Midbrain (tissue), 1 donor: ENCODE results near the gene MAP3K20.
"Not testable (repeated sequence)": the region's sequence is repeated elsewhere in the genome, so short reads cannot be mapped to it uniquely, and the experiment has no call there.

ENCODE experiments used
- DNase-seq: peaks from one replicate; lab custom pipeline; 2025; lab: John Stamatoyannopoulos, UW

Gene MAP3K20

DNA sequence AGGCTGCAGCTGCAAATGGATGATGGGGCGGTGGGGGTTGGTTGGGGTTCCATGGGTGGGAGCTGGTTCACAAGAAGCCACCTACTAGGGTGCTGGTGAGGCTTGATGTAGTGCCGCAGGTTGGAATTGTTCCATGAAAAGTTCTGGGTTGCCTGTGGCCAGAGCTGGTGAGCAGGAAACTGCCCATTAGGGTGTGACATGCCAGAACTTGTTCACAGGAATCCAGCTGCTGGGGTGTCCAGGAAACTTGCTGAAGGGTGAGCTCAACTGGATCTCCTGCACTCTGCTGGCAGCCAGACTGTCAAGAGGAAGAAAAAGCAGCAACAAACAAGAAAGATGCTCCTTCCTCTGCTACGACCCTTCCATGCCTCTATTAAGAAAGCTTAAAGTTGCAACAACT lies 48.8 kb downstream of the MAP3K20 start:
- no peak for DNase-seq

DNA sequence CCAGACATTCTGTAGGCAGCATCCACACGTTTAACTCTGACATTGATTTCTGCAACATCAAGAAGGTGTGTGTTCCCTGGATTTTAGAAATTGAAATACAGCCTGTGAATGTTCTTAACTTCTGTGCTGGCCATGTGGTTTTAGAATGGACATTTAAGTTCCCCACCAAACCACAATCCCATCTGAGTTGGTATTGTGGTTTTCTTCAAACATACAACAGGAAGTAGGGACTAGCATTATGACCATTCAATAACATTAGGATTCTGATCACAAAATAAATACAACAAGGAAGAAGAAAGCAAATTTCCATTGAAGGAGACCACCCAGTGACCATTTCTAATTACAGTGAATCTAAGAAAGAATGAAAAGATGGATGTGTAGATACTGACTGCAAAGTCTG lies 51.2 kb downstream of the MAP3K20 start:
- DNase-seq = no peak

DNA sequence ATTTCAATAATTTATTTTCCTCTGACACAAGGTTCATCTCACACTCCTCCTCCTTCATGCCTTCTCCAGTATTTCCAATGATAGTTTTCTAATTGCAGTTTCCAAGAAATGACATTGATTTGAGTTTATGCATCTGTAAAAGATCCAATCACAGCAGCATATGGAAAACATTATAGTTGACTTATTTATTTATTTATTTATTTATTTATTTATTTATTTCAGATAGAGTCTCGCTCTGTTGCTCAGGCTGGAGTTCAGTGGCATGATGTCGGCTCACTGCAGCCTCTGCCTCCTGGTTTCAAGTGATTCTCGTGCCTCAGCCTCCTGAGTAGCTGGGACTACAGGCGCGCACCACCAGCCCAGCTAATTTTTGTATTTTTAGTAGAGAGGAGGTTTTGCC lies 52.5 kb downstream of the MAP3K20 start:
- DNase-seq = not testable (repeated sequence)

DNA sequence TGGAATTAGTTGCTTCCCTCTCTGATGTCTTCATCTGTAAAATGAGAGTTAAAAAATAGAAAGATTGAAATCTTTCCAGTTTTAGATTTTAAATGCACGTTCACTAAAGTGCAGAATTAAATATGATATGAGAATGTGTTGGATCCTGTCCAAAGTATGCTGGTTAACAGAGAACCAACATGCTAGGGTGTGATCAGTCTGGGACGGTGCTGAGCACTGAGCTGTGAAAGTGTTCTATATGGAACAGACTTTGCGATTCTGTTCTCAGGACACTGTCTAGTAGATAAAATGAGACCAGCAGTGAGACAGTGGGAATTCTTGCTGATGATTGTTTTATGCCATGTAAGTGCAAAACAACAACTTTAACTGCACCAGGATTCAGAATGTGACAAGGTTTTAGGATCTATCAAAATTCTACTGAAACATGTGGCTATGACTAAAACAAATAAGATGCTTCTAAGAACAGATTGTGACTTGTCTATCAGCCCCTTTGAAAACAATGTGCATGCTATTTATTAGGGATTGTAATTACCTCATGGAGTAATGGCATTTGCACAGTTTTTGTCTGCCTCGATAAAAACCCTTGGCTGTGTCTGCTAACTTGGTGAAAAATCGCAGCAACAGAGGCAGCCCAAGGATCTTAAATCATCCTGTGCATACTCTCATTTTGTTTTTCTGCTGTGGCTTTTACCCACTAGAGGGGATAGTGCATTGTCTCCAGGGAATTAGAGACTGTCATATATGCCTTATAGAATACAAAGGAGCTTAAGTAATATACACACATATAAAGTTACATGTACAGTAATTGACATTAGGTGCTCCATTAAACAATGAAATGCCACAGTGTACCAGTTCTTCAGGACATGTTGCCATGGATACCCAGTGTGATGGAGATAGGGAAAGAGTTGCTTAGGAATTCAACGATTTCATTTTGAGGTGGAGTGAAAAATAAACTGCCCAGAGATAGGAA lies 55.1 kb downstream of the MAP3K20 start:
- no peak for DNase-seq

DNA sequence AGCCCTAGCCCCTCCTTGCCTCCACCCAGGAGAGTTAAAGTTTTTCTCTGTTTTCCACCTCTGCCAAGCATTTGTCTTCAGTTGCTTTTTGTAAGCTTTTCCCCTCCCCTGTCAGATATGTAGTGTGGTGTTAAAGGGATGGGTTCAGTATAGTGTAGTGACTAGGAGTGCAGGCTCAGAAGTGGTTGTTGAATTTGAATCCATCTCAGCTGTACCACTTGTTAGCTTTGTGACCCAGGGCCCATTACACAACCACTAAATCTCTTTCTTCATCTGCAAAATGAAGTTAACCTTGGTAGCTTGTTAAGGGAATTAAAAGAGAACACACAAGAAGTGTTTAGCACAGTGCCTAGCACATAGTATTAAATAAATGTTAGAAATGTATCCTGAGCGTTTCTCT lies 56.9 kb downstream of the MAP3K20 start:
- no peak for DNase-seq

DNA sequence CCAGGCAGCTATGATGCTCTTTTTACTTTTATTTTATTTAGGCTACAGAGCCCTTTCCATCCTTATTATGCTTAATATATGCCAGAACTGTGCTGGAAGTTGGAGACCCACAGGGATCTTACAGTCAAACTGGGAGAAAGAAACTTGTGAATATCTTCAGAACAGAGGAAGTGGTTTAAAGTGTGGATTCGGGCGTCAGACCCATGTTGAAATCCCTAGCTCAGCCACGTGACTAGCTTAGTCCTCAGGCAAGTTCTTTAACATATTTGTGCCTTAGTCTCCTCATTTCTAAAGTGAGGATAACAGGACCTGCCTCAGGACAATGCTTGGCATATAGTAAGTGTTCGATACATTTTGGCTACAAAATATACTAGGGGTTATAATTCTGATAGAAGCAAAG lies 59.1 kb downstream of the MAP3K20 start:
- DNase-seq = no peak

DNA sequence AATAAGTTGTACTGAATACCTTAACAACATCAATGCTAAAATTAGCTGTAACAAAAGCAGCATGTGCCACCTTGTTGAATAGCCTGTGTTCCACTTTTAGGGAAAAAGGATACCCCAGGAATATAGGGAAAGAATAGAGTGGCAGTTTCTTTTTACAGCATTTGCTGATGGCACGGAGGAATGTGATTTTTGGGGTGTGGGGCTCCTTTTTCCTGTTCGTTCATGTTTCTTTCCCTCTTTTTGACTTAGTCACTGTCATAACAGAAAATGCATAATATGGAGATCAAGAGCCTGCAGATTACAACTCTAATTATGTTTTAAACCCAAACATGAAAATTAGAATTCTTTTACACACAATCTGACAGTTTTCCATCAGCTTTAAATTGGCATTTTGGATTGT lies 60.4 kb downstream of the MAP3K20 start:
- DNase-seq = no peak

DNA sequence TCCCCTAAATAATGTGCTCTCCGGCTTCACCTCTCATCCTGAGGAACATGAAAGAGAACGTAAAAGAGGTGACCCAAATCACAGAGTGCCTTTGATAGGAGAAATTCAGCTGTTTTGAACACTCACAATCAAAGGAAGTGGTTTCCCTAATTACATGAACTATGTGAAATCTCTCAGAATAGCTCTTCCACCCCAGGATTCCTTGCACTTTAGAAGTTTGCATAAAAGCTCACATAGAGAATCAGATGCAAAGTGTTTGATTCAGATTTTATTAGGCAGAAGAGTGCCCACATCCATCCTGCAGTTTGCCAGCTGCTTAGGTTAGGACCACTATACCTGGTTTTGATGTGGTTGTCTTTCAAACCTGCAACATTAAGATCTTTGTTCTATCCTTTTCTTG lies 61.0 kb downstream of the MAP3K20 start:
- DNase-seq = no peak

DNA sequence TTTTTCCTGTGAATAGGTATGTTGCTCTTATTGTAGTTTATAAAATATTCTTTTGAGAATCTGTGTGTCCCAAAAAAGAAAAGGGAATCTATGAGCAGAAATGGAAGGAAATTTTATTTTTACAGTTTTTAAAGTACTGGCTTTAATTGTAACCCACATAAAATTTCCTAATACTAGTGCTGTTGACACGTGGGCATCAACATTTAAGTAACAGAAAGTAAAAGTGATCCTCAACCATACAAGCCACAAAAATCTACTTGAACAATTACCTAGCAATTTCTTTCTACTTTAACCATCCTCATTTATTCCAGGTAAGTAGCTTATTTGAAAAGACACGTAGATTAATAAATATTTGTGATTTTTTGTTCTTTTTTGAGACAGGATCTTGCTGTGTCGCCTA lies 62.0 kb downstream of the MAP3K20 start:
- no peak for DNase-seq

DNA sequence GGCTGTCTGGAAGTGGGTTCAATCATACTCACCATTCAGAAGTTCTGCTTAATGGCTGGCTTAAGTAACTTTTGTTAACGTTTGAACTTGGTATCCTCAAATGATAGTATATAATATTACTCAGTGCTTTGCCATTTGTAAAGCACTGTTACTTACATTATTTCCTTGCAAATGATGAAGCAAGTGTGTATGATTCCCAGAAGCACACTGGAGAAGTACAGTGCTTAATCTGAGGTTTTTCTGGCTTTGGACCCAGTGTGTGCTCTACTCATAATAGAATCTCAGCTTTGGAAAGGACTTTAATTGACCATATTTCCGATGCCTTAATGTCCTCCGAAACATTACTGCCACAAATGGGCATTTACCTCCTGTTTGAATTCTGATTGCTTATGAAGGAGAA lies 63.3 kb downstream of the MAP3K20 start:
- no peak for DNase-seq

DNA sequence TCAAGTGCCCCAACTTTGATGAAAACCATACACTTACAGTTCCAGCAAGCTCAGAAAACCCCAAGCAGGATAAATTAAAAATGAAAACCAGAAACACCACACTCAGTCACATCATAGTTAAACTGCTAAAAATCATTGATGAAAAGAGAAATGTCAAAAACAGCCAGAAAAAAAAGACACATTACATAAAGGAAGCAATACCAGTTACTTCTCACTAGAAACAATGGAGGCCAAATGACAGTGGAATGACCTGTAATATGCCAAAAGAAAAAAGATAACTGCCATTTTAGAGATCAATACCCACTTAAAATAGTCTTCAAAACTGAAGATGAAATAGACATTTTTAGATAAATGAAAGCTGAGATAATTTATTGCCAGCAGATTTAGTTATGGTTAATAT lies 66.0 kb downstream of the MAP3K20 start:
- DNase-seq = no peak

DNA sequence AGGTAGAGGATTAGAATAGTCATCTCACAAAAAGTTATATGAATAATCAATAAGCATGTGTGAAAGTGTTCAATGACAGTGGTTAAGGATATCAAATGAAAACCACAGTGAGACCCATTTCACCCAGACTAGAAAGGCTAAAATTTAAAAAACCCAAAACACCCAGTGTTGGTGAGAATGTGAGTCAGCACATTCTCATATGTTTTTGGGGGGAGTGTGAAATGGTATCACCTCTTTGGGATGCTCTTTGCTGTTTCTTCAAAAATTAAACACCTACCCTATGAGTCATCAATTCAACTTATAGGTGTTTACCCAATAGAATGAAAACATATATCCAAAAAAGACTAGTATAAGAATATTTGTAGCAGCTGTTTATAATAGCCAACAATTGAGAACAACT lies 69.8 kb downstream of the MAP3K20 start:
- no peak for DNase-seq

DNA sequence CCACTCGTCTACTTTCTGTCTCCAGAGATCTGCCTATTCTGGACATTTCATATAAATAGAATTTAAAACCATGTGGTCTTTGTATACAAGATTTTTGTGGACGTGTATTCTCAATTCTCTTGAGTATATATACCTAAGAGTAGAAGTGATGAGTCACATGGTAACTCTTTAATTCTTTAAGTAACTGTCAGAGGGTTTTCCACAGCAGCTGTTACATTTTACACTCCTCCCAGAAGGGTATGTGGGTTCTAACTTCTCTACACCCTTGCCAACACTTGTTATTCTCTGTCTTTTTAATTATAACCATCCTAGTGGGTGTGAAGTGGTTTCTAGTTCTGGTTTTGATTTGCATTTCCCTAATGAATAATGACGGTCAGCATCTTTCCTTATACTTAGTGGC lies 70.9 kb downstream of the MAP3K20 start:
- DNase-seq = no peak

DNA sequence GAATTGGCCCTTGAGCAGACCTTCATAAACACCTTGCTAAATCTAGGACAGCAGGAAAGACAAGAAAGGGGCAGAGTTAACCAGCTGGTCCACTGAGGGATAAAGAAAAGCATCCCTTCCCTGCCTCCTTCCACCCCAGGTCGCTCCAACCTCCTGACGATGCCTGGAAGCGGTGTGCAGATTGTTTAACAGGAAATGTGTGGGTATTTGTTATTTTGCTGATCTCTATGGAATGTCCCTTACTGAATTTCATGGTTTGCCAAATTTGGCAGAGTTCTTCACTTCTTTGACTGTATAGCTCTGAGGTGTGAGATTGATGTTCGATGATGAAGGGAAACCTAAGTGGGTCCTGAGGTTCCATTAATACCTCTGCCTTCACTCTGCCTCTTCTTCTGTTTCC lies 72.9 kb downstream of the MAP3K20 start:
- DNase-seq = no peak

DNA sequence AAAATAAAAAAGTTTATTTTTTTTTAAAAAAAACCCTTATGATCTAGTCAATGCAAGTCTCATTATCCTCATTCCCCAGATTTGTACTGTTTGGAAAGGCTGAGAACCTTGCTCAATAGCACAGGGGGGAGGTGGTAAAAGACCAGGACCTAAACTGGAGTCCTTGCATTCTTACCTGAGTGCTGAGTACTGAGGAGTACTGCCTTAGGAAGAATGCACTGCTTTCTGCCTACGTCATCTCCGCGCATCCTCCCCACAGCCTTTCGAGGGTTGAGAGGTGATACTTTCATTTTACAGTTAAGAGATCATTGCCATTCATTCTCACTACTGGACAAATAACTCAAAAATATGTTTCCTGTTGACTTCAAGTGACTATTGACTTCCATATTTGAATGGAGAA lies 73.8 kb downstream of the MAP3K20 start:
- no peak for DNase-seq

DNA sequence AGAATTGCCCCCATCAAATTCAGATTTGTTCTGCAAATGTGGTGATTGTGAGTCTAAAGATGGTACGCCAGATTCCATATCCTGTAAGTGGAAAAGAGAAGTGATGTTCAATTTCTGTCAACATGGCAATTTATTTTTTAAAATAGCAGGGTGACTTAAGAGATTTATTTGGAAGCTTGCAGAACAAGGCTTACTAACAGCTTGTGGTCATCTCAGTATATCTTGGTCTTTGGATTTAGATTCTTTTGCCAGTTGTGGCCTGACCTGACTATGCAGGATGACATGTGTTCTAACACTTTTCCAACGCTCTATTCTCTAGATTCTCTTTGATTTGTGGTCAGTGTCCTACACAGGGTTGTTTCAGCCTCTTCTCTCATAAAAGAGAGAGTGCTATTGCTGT lies 74.4 kb downstream of the MAP3K20 start:
- no peak for DNase-seq

DNA sequence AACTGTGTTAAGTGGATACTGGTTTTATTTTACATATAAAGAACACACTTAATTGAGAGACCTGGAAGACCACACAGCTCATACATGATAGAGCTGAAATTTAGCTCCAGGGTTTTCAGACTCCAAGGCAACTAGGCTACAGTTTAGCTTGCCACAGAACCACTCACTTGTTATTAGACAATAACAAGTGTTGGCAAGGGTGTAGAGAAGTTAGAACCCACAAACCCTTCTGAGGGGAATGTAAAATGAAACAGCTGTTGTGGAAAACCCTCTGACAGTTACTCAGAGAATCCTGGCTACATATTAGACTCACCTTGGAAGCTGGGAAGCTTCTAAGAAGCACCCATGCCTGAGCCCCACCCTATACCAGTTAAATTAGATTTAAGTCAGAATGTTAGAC lies 75.3 kb downstream of the MAP3K20 start:
- DNase-seq = no peak

DNA sequence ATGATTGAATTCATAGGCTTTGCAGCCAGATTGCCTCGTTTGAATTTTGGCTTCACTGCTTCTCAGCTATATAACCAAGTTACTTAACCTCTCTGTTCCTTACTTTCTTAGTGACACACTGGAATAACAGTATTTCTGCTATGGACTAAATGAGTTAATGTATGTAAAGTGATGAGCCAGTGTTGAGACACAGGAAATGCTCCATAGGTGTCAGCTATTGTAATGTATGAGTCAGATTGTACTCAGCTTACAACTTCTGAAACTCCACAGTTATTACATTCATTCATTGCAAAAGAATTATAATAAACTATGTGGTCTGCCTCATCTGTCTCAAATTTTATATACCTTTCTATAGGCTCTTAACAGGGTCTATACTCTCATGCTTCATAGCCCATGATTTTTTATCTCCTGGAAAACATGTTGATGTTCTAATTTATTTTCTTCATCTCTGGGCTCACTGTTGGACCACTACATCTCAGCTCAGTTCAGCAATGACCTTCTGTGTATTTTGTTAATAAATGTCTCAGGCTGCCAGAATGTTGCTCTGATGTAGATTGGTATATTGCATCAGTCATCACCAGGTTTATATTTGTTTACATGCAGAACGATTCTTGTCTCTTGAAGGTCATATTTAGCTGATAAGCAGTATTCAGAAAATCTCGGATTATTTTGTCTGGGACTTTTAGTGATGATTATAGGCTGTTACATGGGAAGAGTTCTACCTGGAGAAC lies 76.2 kb downstream of the MAP3K20 start:
- no peak for DNase-seq

DNA sequence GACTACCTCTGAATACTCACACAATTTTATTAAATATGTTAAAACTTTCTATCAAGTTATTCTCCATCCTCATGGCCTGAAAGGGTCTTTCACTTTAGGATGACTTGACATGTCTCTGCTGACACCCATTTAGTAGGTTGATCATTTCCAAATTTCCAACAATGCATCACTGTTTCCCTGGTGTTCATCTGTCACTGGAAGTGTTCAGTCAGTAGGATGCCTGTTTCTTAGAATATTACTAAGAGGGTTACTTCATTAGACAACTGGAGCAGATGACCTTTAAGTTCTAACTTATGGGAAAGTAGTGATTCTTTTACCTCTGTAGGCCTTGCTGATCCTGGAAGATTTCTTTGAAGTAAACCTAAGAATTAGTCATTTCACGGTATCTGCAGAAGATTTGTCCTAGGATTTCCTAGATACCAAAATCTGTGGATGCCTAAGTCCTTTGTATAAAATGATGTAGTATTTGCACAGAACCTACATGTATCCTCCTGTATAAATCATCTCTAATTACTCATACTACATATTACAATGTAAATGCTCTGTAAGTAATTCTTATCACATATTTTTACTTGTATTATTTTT lies 77.7 kb downstream of the MAP3K20 start:
- no peak for DNase-seq

DNA sequence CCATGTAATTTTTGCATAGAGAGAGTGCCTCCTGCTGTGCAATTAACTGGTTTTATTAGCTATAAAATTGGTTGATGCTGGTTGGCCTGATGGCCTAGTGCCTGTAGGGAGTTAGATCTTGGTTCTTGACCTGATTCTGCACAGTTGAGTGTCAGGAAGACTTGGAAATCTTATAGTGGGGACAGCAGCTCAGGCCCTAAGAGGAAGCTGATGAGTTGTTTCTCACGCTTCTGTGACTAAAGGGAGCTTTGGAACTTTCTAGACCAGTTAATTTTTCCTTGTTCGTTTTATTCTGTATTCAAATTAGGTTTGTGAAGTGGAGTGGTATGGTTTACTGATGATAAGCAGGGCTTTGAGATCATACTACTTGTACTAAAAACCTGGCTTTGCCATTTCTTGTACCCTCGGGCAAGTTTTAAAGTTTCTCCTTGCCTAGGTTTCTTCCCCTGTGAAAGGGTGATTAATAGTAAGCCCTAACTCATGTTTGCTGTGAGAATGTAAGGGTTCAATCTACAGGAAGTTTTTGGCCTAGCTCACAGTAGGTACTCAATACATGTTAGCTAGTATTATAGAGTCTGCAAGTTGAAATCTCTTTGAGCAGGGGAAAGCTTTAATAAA lies 82.1 kb downstream of the MAP3K20 start:
- no peak for DNase-seq

DNA sequence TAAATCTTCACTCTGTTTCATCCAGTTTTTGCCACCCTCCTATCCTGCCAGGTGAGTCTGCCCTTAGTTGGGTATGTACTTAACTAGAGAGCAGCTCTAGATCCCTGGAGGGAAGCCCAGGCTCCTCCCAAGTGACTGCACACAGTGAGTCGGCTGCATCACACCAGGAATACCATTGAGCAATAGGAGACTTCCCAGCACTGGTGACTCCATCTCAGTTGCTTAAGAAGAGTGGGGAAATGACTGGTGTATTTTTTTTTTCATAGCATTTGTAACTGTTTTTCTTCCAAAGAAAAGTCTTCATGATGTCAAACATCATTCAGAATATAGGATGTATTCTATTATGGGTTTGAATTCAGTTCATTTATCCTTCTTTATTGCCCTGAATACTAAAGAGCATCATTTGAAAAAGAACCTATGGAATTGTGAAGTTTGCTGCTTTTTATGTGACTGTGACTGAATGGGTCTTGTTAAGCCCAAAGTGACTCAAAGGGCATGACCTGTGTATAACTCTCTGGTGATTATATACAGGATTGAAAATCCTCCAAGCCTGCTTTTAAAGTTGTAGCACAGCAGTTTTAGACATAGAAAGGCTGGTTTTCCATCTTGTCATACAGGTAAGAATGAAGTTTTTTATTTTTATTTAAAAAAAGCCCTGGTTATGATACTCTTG lies 84.3 kb downstream of the MAP3K20 start:
- DNase-seq = no peak

DNA sequence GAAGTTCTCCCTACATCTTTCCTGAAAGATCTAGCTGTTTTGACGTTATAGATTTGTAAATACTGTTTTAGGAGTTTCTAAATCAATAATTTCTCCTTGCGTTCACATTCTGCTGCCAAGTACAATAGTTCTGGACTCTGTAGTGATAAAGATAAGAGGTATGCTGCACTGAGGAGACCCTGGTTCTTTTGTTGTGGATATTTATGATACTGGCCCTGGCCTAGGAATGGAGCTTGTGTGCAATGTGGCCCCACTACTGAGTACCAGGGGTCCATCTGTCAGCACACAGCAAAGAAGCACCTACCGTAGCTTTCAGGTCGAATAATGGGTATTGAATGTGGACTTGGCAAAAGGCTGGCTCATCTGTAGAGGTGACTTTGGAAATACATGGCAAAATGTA lies 85.0 kb downstream of the MAP3K20 start:
- no peak for DNase-seq
